SU-DHL-6 (cell line): ENCODE measurements around the gene CDKN3.

Source experiments
- EZH2phosphoT487 ChIP-seq: fragments of 200-600 bp; sonication (generic), shearing (Covaris generic); conservative IDR thresholded peaks from 2 replicates; pipeline ENCODE4 v1.6.1; 2018; ENCODE audit warnings: mild to moderate bottlenecking, antibody characterized with exemption, low read length, moderate library complexity, mixed read lengths
- TF ChIP-seq, protein P1 (sequence below): fragments of 200-600 bp; sonication (generic); IDR thresholded peaks from one replicate; pipeline ENCODE4 v1.5.1; 2017; ENCODE audit warnings: antibody characterized with exemption, mild to moderate bottlenecking, low read length, moderate library complexity; ENCODE audit not compliant: insufficient read depth, poor library complexity, severe bottlenecking

DNA sequence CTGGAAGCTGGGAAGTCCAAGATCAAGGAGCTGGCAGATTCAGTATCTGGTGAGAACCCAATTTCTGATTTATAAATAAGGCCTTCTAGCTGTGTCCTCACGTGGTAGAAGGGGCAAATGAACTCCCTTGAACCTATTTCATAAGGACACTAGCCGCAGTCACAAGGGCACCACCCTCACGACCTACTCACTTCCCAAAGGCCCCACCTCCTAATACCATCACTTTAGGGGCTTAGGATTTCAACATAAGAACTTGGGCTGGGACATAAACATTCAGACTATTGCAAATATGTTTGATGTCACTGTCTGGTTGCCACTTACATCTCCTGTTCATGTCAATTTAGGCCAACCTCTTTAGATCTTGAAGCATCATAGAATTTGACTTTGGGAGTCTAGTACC lies 55.2 kb downstream of the CDKN3 start:
- TF ChIP-seq, protein P1, sequence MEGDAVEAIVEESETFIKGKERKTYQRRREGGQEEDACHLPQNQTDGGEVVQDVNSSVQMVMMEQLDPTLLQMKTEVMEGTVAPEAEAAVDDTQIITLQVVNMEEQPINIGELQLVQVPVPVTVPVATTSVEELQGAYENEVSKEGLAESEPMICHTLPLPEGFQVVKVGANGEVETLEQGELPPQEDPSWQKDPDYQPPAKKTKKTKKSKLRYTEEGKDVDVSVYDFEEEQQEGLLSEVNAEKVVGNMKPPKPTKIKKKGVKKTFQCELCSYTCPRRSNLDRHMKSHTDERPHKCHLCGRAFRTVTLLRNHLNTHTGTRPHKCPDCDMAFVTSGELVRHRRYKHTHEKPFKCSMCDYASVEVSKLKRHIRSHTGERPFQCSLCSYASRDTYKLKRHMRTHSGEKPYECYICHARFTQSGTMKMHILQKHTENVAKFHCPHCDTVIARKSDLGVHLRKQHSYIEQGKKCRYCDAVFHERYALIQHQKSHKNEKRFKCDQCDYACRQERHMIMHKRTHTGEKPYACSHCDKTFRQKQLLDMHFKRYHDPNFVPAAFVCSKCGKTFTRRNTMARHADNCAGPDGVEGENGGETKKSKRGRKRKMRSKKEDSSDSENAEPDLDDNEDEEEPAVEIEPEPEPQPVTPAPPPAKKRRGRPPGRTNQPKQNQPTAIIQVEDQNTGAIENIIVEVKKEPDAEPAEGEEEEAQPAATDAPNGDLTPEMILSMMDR = no peak
- no peak for TF ChIP-seq EZH2phosphoT487
